PC-9 (cell line): ENCODE data around the gene GMEB2.

Experiments
- CTCF ChIP-seq: fragments of 200-600 bp; sonication (generic); conservative IDR thresholded peaks from 2 replicates; pipeline ENCODE4 v1.6.1; 2017; ENCODE audit warnings: mixed run types, antibody characterized with exemption, mild to moderate bottlenecking, moderate library complexity
- EZH2 ChIP-seq: fragments of 200-600 bp; sonication (generic); IDR thresholded peaks from 2 replicates; pipeline ENCODE4 v1.8.0; 2017; ENCODE audit warnings: antibody characterized with exemption, low read depth

GRCh38 chr20:63585616-63586565 lies 41.0 kb downstream of the GMEB2 start:
- TF ChIP-seq EZH2 (no peak), CTCF (no peak)
